H1 (cell line): ENCODE measurements around the gene C17orf100. TPM values are rescaled to one million over a fixed set of nuclear protein-coding genes. Genes with fewer than 3 reads are reported as not detected.

Experiments
- CTCF ChIA-PET: fragments of 300-600 bp; sonication (Branson Sonifier 250); formaldehyde crosslinking; loops from one replicate; lab custom pipeline; 2021; ENCODE audit not compliant: partially characterized antibody; lab: Charles Lee
- POLR2A ChIA-PET: fragments of 300-600 bp; sonication (Branson Sonifier 250); formaldehyde crosslinking; loops from one replicate; lab custom pipeline; 2021; ENCODE audit warnings: inconsistent platforms; ENCODE audit not compliant: partially characterized antibody; lab: Charles Lee
- DNase-seq, 2 experiments: peaks; one replicate each; pipeline versions ENCODE4 v3.0.0 to v3.0.0-alpha.2; 2010 to 2022; ENCODE audit warnings: low spot score in 2 of 2, low read depth in 1 of 2, mixed read lengths in 1 of 2
- FAIRE-seq: peaks from 2 replicates; lab custom pipeline; 2011; peaks lifted over from hg19 to GRCh38; lab: Jason Lieb, UNC
- H2AFZ ChIP-seq: 2 replicates; pipeline ENCODE4 v1.8.1; 2012; ENCODE audit warnings: low read length, inconsistent platforms
- H2AK5ac ChIP-seq: 2 replicates; pipeline ENCODE4 v1.6.1; 2013; ENCODE audit warnings: low read depth, low read length
- H2BK120ac ChIP-seq: replicated peaks from 2 replicates; pipeline ENCODE3; 2013; ENCODE audit warnings: low read depth, low read length, inconsistent platforms
- H2BK12ac ChIP-seq: 2 replicates; pipeline ENCODE4 v1.6.1; 2013; ENCODE audit warnings: low read depth, low read length
- H2BK15ac ChIP-seq: 2 replicates; pipeline ENCODE4 v1.6.1; 2013; ENCODE audit warnings: low read length
- H2BK20ac ChIP-seq: 2 replicates; pipeline ENCODE4 v1.6.1; 2013; ENCODE audit warnings: low read length
- H2BK5ac ChIP-seq: 2 replicates; pipeline ENCODE4 v1.6.1; 2013; ENCODE audit warnings: low read depth, low read length
- H3K14ac ChIP-seq: 2 replicates; pipeline ENCODE4 v1.6.1; 2013; ENCODE audit warnings: inconsistent platforms; ENCODE audit not compliant: insufficient read length
- H3K18ac ChIP-seq: 2 replicates; pipeline ENCODE4 v1.6.1; 2013; ENCODE audit warnings: low read length; ENCODE audit errors: extremely low read depth
- H3K23ac ChIP-seq: 2 replicates; pipeline ENCODE4 v1.6.1; 2013; ENCODE audit warnings: inconsistent platforms; ENCODE audit not compliant: insufficient read length
- H3K23me2 ChIP-seq: 2 replicates; pipeline ENCODE4 v1.6.1; 2013; ENCODE audit warnings: low read depth, low read length
- H3K27ac ChIP-seq: 2 replicates; pipeline ENCODE4 v1.6.1; 2011; ENCODE audit warnings: low read depth, low read length, inconsistent platforms
- H3K27me3 ChIP-seq, 4 experiments: replicated peaks in 1 of 4; 1 replicate in 1 of 4; 2 replicates in 3 of 4; pipeline versions ENCODE4 v1.6.1 to v1.8.1; 2011 to 2013; ENCODE audit warnings: low read length in 3 of 4, mild to moderate bottlenecking in 3 of 4, inconsistent platforms in 2 of 4, mixed read lengths in 2 of 4, moderate library complexity in 1 of 4; ENCODE audit not compliant: control insufficient read depth in 3 of 4, insufficient read depth in 3 of 4; ENCODE audit errors: extremely low read depth in 1 of 4
- H3K36me3 ChIP-seq, 4 experiments: 2 replicates each; pipeline versions ENCODE4 v1.6.1 to v1.8.1; 2011 to 2013; ENCODE audit warnings: mild to moderate bottlenecking in 4 of 4, low read length in 3 of 4, moderate library complexity in 2 of 4, control low read depth in 1 of 4, inconsistent platforms in 1 of 4; ENCODE audit not compliant: insufficient read depth in 4 of 4, control insufficient read depth in 2 of 4
- H3K4ac ChIP-seq: replicated peaks from 2 replicates; pipeline ENCODE3; 2013; ENCODE audit warnings: low read length, low read depth, mixed read lengths, inconsistent platforms; ENCODE audit not compliant: insufficient read length
- H3K4me1 ChIP-seq, 4 experiments: replicated peaks in 1 of 4; 1 replicate in 1 of 4; 2 replicates in 3 of 4; pipeline versions ENCODE4 v1.6.1 to v1.8.1; 2011 to 2013; ENCODE audit warnings: low read length in 3 of 4, inconsistent platforms in 2 of 4, mixed read lengths in 1 of 4; ENCODE audit not compliant: insufficient read depth in 4 of 4, control insufficient read depth in 3 of 4
- H3K4me2 ChIP-seq, 2 experiments: 2 replicates each; pipeline versions ENCODE4 v1.6.1 to v1.8.1; 2011 to 2013; ENCODE audit warnings: low read depth in 2 of 2, low read length in 2 of 2, control low read depth in 1 of 2, inconsistent platforms in 1 of 2, mild to moderate bottlenecking in 1 of 2; ENCODE audit not compliant: insufficient read depth in 1 of 2
- H3K4me3 ChIP-seq, 4 experiments: fragments of 200-600, 300-600 bp in 1 of 4; sonication (generic), shearing (Covaris generic), sonication (Bioruptor Twin) in 1 of 4; 2 replicates each; pipeline versions ENCODE4 v1.5.1 to v1.8.1; 2011 to 2016; ENCODE audit warnings: low read length in 4 of 4, low read depth in 3 of 4, control low read depth in 2 of 4, inconsistent platforms in 2 of 4, mild to moderate bottlenecking in 2 of 4, mixed read lengths in 1 of 4, moderate library complexity in 1 of 4; ENCODE audit not compliant: insufficient read depth in 2 of 4; ENCODE audit errors: extremely low read depth in 1 of 4
- H3K56ac ChIP-seq: replicated peaks from 2 replicates; pipeline ENCODE3; 2013; ENCODE audit warnings: low read depth, mild to moderate bottlenecking, mixed read lengths, low read length, inconsistent platforms; ENCODE audit not compliant: insufficient read length
- H3K79me1 ChIP-seq: 2 replicates; pipeline ENCODE4 v1.6.1; 2013; ENCODE audit warnings: low read depth, low read length, control low read depth
- H3K79me2 ChIP-seq, 2 experiments: 2 replicates each; pipeline versions ENCODE4 v1.6.1 to v1.8.1; 2012 to 2013; ENCODE audit warnings: low read length in 2 of 2, mild to moderate bottlenecking in 2 of 2, inconsistent platforms in 1 of 2; ENCODE audit not compliant: insufficient read depth in 2 of 2, control insufficient read depth in 1 of 2
- H3K9ac ChIP-seq, 4 experiments: replicated peaks in 1 of 4; 1 replicate in 1 of 4; 2 replicates in 3 of 4; pipeline versions ENCODE4 v1.6.1 to v1.8.1; 2011 to 2013; ENCODE audit warnings: low read depth in 3 of 4, low read length in 3 of 4, control low read depth in 2 of 4, mild to moderate bottlenecking in 2 of 4, moderate library complexity in 2 of 4, inconsistent platforms in 1 of 4; ENCODE audit errors: extremely low read depth in 1 of 4
- H3K9me3 ChIP-seq, 2 experiments: 2 replicates each; pipeline versions ENCODE4 v1.6.1 to v1.8.1; 2012 to 2013; ENCODE audit warnings: mild to moderate bottlenecking in 2 of 2, moderate library complexity in 2 of 2, control low read depth in 1 of 2, inconsistent platforms in 1 of 2, low read depth in 1 of 2, low read length in 1 of 2, mixed read lengths in 1 of 2; ENCODE audit not compliant: insufficient read depth in 2 of 2
- H4K20me1 ChIP-seq, 2 experiments: replicated peaks in 1 of 2; 2 replicates each; pipeline versions ENCODE3 to v1.8.1; 2011 to 2013; ENCODE audit warnings: inconsistent platforms in 2 of 2, low read length in 2 of 2, mild to moderate bottlenecking in 1 of 2; ENCODE audit not compliant: insufficient read depth in 2 of 2, control insufficient read depth in 1 of 2
- H4K5ac ChIP-seq: 2 replicates; pipeline ENCODE4 v1.6.1; 2013; ENCODE audit warnings: low read length, low read depth, mixed read lengths, inconsistent platforms; ENCODE audit not compliant: insufficient read length
- H4K8ac ChIP-seq: 2 replicates; pipeline ENCODE4 v1.8.0; 2013; ENCODE audit warnings: mild to moderate bottlenecking, moderate library complexity, low read length, inconsistent platforms; ENCODE audit not compliant: insufficient read depth; ENCODE audit errors: extremely low read depth
- H4K91ac ChIP-seq: replicated peaks from 2 replicates; pipeline ENCODE3; 2013; ENCODE audit warnings: low read length, mixed read lengths, inconsistent platforms; ENCODE audit not compliant: insufficient read length
- ASH2L ChIP-seq: fragments of 200-600, 300-600 bp; sonication (generic); IDR thresholded peaks from one replicate; pipeline ENCODE4 v1.7.1; 2017; ENCODE audit warnings: low read length
- CBX5 ChIP-seq: fragments of 300-800, 300-1000 bp; sonication (generic); IDR thresholded peaks from 2 replicates; pipeline ENCODE4 v1.7.1; 2016; ENCODE audit warnings: antibody characterized with exemption, low read length, low read depth
- KDM5A ChIP-seq: fragments of 200-600 bp; IDR thresholded peaks from 2 replicates; pipeline ENCODE4 v1.7.1; 2012; ENCODE audit warnings: mild to moderate bottlenecking, low read length, inconsistent platforms, mixed read lengths
- RNF2 ChIP-seq: fragments of 200-900, 300-1000 bp; sonication (generic); IDR thresholded peaks from 2 replicates; pipeline ENCODE4 v1.7.1; 2016; ENCODE audit warnings: borderline replicate concordance, low read depth, mild to moderate bottlenecking, antibody characterized with exemption, low read length; ENCODE audit not compliant: poor library complexity, severe bottlenecking; ENCODE audit errors: missing control alignments
- SRF ChIP-seq: IDR thresholded peaks from 2 replicates; pipeline ENCODE4 v1.6.1; 2011; ENCODE audit warnings: mild to moderate bottlenecking, low read depth, low read length, moderate library complexity
- TAF7 ChIP-seq: optimal IDR thresholded peaks from 2 replicates; pipeline ENCODE3; 2011; ENCODE audit warnings: low read depth, mild to moderate bottlenecking, inconsistent platforms, low read length, moderate library complexity, borderline replicate concordance
- WGBS, 2 experiments: shearing (Covaris generic) in 1 of 2; methylation state at CpG; one replicate each; pipeline versions ENCODE4 v1.1.6 to v1.1.7; 2013 to 2015; ENCODE audit warnings: low lambda C conversion rate in 2 of 2, mixed read lengths in 2 of 2, inconsistent platforms in 1 of 2, low coverage in 1 of 2, missing lambda C conversion rate in 1 of 2; ENCODE audit not compliant: insufficient replicate concordance in 2 of 2, insufficient coverage in 1 of 2, insufficient read length in 1 of 2; ENCODE audit errors: extremely low coverage in 1 of 2, missing lambda C conversion rate in 1 of 2; 5-methylcytosine and 5-hydroxymethylcytosine counted together
- polyA plus RNA-seq, 7 experiments: library from polyadenylated mRNA; depleted of rRNA in 3 of 7; stranded (reverse) in 5 of 7; unstranded in 2 of 7; fragments of >200 nt in 5 of 7; fragments of 200-250 nt in 2 of 7; gene quantifications; 1 replicate in 5 of 7; 2 replicates in 1 of 7; 4 replicates in 1 of 7; pipeline versions ENCODE4 v1.2.1 to v1.2.3, GENCODE V29; 2011 to 2013; ENCODE audit warnings: missing spikeins in 2 of 7, mixed read lengths in 2 of 7
- total RNA-seq: library from RNA; stranded (reverse); fragmentation: NEBNext Ultra II Directional; extraction: Animal tissue kit (Norgen Biotek cat#: 25700); gene quantifications from 2 replicates; pipeline ENCODE4 v1.2.1, GENCODE V29; 2021
- TF ChIP-seq, protein P1 (sequence below): IDR thresholded peaks from 2 replicates; pipeline ENCODE4 v1.6.1; 2011; ENCODE audit warnings: low read length, improper control_type of control experiment
- TF ChIP-seq, protein P2 (sequence below): IDR thresholded peaks from 2 replicates; pipeline ENCODE4 v1.6.1; 2012; ENCODE audit warnings: low read length, inconsistent platforms
- TF ChIP-seq, protein P3 (sequence below): IDR thresholded peaks from 2 replicates; pipeline ENCODE4 v1.6.1; 2012; ENCODE audit warnings: inconsistent platforms

Gene C17orf100
- total and polyA plus RNA-seq, 2 of the 8 experiments (the other 6 are each of a cell fraction or from before 2014, with no cell fraction given): 2.1 to 2.8 TPM

DNA sequence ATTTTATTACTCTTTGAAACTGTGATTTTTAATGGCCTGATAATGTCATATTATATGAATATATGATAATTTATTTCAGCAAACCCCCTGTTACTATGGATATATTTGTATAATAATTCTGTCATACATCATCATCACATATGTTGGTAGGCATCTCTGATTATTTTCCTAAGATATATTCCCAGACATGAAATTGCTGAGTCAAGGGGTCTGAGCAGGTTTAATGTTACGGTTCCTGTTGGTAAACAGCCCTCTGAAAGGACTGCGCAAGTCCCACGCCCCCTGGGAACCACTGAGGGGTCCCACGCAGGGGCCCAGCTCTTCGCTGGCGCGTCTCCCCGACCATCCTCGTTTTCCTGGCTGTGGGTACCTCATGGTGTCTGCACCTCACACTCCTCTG lies 37.4 kb downstream of the C17orf100 start:
- 94% methylated on average over 9 of the region's 9 CpGs; no CpG with 5 or more reads in 1 of the 2 experiments for WGBS, 2 experiments
- Histone ChIP-seq H2BK5ac (no peak overlapping the region), H2BK15ac (no peak overlapping the region), H3K18ac (no peak overlapping the region), H4K20me1 (peaks cover 0 to 2% of the 10 kb centered on the region in 2 experiments), H3K4me1 (no peaks in the 10 kb centered on the region), H3K9ac (no peak overlapping the region), H4K5ac (no peak overlapping the region), H3K4me3 (no peak overlapping the region), H2AFZ (no peak overlapping the region), H3K36me3 (no peaks in the 10 kb centered on the region), H3K27ac (no peak overlapping the region), H2BK120ac (no peak overlapping the region), H3K14ac (no peak overlapping the region), H4K91ac (no peak overlapping the region), H2BK12ac (no peak overlapping the region), H3K56ac (no peak overlapping the region), H4K8ac (no peak overlapping the region), H2AK5ac (no peak overlapping the region), H2BK20ac (no peak overlapping the region), H3K23me2 (peaks cover 4% of the 10 kb centered on the region; the same call in 1 of the 2 replicates), H3K9me3 (no peaks in the 10 kb centered on the region), H3K23ac (no peak overlapping the region), H3K4me2 (no peak overlapping the region), H3K27me3 (no peaks in the 10 kb centered on the region; a peak in 1 of 7 replicates), H3K79me2 (no peaks in the 10 kb centered on the region), H3K79me1 (no peaks in the 10 kb centered on the region), H3K4ac (no peak overlapping the region)
- CTCF ChIA-PET: interaction anchor here (1.2 to 1.8 kb wide), 3 partner anchors 11 to 61 kb away, joined by 3 to 6 read pairs (median 5); no protein-coding TSS in a partner anchor
- POLR2A ChIA-PET: interaction anchor here (1.6 kb wide), 1 partner anchor 11 kb away, joined by 4 read pairs; no protein-coding TSS in a partner anchor
- DNase-seq: no peak
- no peak for FAIRE-seq
- TF ChIP-seq TAF7 (no peak), KDM5A (no peak), CBX5 (no peak), RNF2 (no peak), ASH2L (no peak), SRF (no peak)
- TF ChIP-seq, protein P1, sequence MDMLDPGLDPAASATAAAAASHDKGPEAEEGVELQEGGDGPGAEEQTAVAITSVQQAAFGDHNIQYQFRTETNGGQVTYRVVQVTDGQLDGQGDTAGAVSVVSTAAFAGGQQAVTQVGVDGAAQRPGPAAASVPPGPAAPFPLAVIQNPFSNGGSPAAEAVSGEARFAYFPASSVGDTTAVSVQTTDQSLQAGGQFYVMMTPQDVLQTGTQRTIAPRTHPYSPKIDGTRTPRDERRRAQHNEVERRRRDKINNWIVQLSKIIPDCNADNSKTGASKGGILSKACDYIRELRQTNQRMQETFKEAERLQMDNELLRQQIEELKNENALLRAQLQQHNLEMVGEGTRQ: no peak
- TF ChIP-seq, protein P2, sequence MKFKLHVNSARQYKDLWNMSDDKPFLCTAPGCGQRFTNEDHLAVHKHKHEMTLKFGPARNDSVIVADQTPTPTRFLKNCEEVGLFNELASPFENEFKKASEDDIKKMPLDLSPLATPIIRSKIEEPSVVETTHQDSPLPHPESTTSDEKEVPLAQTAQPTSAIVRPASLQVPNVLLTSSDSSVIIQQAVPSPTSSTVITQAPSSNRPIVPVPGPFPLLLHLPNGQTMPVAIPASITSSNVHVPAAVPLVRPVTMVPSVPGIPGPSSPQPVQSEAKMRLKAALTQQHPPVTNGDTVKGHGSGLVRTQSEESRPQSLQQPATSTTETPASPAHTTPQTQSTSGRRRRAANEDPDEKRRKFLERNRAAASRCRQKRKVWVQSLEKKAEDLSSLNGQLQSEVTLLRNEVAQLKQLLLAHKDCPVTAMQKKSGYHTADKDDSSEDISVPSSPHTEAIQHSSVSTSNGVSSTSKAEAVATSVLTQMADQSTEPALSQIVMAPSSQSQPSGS: no peak
- TF ChIP-seq, protein P3, sequence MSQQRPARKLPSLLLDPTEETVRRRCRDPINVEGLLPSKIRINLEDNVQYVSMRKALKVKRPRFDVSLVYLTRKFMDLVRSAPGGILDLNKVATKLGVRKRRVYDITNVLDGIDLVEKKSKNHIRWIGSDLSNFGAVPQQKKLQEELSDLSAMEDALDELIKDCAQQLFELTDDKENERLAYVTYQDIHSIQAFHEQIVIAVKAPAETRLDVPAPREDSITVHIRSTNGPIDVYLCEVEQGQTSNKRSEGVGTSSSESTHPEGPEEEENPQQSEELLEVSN: no peak
